Heart right ventricle (tissue), 16 donors: Measurements from ENCODE around the gene TTLL11. TPM values are rescaled to one million over a fixed set of nuclear protein-coding genes. Genes with fewer than 3 reads are reported as not detected.

ENCODE experiments used
- ATAC-seq, 8 donors: fragments of 200-7000 bp; cut with Tn5 transposase; one replicate each; pipeline ENCODE4 v1.9.1; 2020; ENCODE audit warnings: mild to moderate bottlenecking in 8 of 8, moderate library complexity in 8 of 8, moderate number of reproducible peaks in 1 of 8
- DNase-seq, 2 donors: peaks; one replicate each; pipeline ENCODE4 v3.0.0-alpha.2; 2020
- H3K27ac ChIP-seq, 10 donors: fragments of 200-600 bp; sonication (generic) in 2 of 10; one replicate each; pipeline versions ENCODE4 v1.5.0 to v1.8.0; 2020 to 2022; ENCODE audit warnings: mild to moderate bottlenecking in 3 of 10
- H3K27me3 ChIP-seq, 7 donors: fragments of 200-600 bp; one replicate each; pipeline ENCODE4 v1.8.0; 2021 to 2022; ENCODE audit warnings: mild to moderate bottlenecking in 2 of 7
- H3K36me3 ChIP-seq, 9 donors: fragments of 200-600 bp; sonication (generic) in 1 of 9; one replicate each; pipeline versions ENCODE4 v1.5.0 to v1.8.0; 2020 to 2022; ENCODE audit warnings: mild to moderate bottlenecking in 2 of 9
- H3K4me1 ChIP-seq, 9 donors: fragments of 200-600 bp; sonication (generic) in 1 of 9; one replicate each; pipeline versions ENCODE4 v1.5.0 to v1.8.0; 2020 to 2022; ENCODE audit warnings: mild to moderate bottlenecking in 4 of 9
- H3K4me3 ChIP-seq, 10 donors: fragments of 200-600 bp; sonication (generic) in 2 of 10; one replicate each; pipeline versions ENCODE4 v1.5.0 to v1.8.0; 2020 to 2022; ENCODE audit warnings: mild to moderate bottlenecking in 7 of 10, moderate library complexity in 2 of 10
- H3K9me3 ChIP-seq, 11 donors: fragments of 200-600 bp in 10 of 11; sonication (generic) in 2 of 11; one replicate each; pipeline versions ENCODE4 v1.5.0 to v1.8.0; 2013 to 2022; ENCODE audit warnings: mild to moderate bottlenecking in 2 of 11, control low read depth in 1 of 11, moderate library complexity in 1 of 11
- CTCF ChIP-seq, 9 donors: fragments of 200-600 bp; sonication (generic) in 2 of 9; IDR thresholded peaks; one replicate each; pipeline versions ENCODE4 v1.5.0 to v1.8.0; 2021 to 2022; ENCODE audit warnings: antibody characterized with exemption in 9 of 9, mild to moderate bottlenecking in 5 of 9, moderate library complexity in 1 of 9
- WGBS, 2 donors: extraction: QIAGEN DNeasy Blood & Tissue Kit; methylation state at CpG; one replicate each; pipeline ENCODE4 v1.1.7; 2013; ENCODE audit warnings: inconsistent platforms in 1 of 2; 5-methylcytosine and 5-hydroxymethylcytosine counted together
- intact Hi-C, 10 donors: fragments of 100-400 bp; cut with DNase I; formaldehyde crosslinking; loops; one replicate each; pipeline versions ENCODE4 v1.11.1 to v1.14.2; 2022
- polyA plus RNA-seq, 2 donors: library from polyadenylated mRNA; stranded (reverse); fragments of 200-250 nt; gene quantifications; one replicate each; pipeline ENCODE4 v1.2.3, GENCODE V29; 2013
- total RNA-seq, 10 donors: library from RNA; stranded (reverse); fragmentation: NEBNext Ultra II Directional in 3 of 10; extraction: Animal tissue kit (Norgen Biotek cat#: 25700) in 3 of 10; gene quantifications; one replicate each; pipeline versions ENCODE4 v1.2.1 to v1.2.4, GENCODE V29; 2021 to 2023
- donor health status: Arrhythmogenic right ventricular cardiomyopathy.
- donor health status: ischemic (EF 13 %, LVEDD 7.1; RV severe dilation, severe dysfunction).
- donor health status: healthy with polysubstance abuse.
- donor health status: DM: no; HTN: yes; CAD: no.
- donor health status: DM: no; HTN: no; CAD: no.
- donor health status: ischemic (EF 25% LVEDD 6.9; RV normal size, moderate dysfunction).
- donor health status: ischemic (EF 25% LVEDD 5.7; RV mildly dilated, moderate dysfunction).
- donor health status: healthy.
- donor health status: DM: yes; HTN: yes; CAD: no.
- donor health status: Ischemic cardiomyopathy.
- donor health status: ischemic (EF 35%, LVEDD 5.7; RV mildly dilated, moderate dysfunction).
- donor health status: nonischemic (EF 11% LVEDD 7.7; RV severe dilation, severe dysfunction).
- donor health status: DM: yes; HTN: yes; CAD: no.
- donor health status: PGD.
- donor health status: ischemic (EF 29% LVEDD 5.4; RV normal size, mild dysfunction).
- donor health status: nonischemic (EF 23%, LVEDD 6.1; RV moderate dilation, normal function).

Gene TTLL11
- total and polyA plus RNA-seq, 12 donors, result 2.6 to 8.7 (median 5.8) TPM

- Histone ChIP-seq H3K4me1 (peaks cover 2 to 63% (median 32%) of the 10 kb centered on the region in 9 donors), H3K27ac (peak overlapping the region; percentile 14 to 79 (median 65)), H3K4me3 (no peak overlapping the region), H3K36me3 (peaks cover 8 to 94% (median 51%) of the 10 kb centered on the region in 9 donors), H3K9me3 (peaks cover 0 to 7% (median 0%) of the 10 kb centered on the region in 11 donors), H3K27me3 (no peaks in the 10 kb centered on the region)
- TF ChIP-seq CTCF (IDR thresholded peaks at IDR 0.05), result no peak
- DNase-seq, result peak in 1 of 2 donors; percentile 2
- intact Hi-C loops, result no loop called here
- ATAC-seq, result no peak
- 75 to 85% methylated on average over 17 of the region's 17 CpGs for WGBS, 2 donors
Measured at GRCh38 chr9:121780177-121781040, 312.7 kb downstream of the TTLL11 start.

- no peak for TF ChIP-seq CTCF (IDR thresholded peaks at IDR 0.05)
- intact Hi-C loops, result loop anchor here in 1 of 10 donors (1.0 kb wide), 1 partner anchor 79 kb away; no protein-coding TSS in a partner anchor
- H3K9me3 ChIP-seq, result peaks cover 0 to 7% (median 0%) of the 10 kb centered on the region in 11 donors
- 59% methylated on average over 13 of the region's 13 CpGs for WGBS, 2 donors
- ATAC-seq (peak; percentile 25 to 88 (median 78)), DNase-seq (peak in 1 of 2 donors; percentile 54)
- no peak overlapping the region for H3K4me3 ChIP-seq
- no peaks in the 10 kb centered on the region for H3K27me3 ChIP-seq
- peaks cover 2 to 68% (median 32%) of the 10 kb centered on the region in 9 donors for H3K4me1 ChIP-seq
- peak overlapping the region; percentile 14 to 79 (median 70) for H3K27ac ChIP-seq
- peaks cover 8 to 94% (median 59%) of the 10 kb centered on the region in 9 donors for H3K36me3 ChIP-seq
Measured at GRCh38 chr9:121779381-121780117, 313.6 kb downstream of the TTLL11 start.

GRCh38 chr9:121778252-121779225 lies 314.6 kb downstream of the TTLL11 start:
- Histone ChIP-seq H3K4me3 (no peak overlapping the region), H3K27ac (peak overlapping the region in 9 of 10 donors; percentile 13 to 79 (median 61)), H3K27me3 (no peaks in the 10 kb centered on the region), H3K36me3 (peaks cover 8 to 94% (median 65%) of the 10 kb centered on the region in 9 donors), H3K4me1 (peaks cover 2 to 70% (median 32%) of the 10 kb centered on the region in 9 donors), H3K9me3 (peaks cover 0 to 7% (median 0%) of the 10 kb centered on the region in 11 donors)
- no peak for TF ChIP-seq CTCF (IDR thresholded peaks at IDR 0.05)
- intact Hi-C loops, result loop anchor here in 2 of 10 donors (1.0 kb wide), 2 partner anchors 53 to 78 kb away; no protein-coding TSS in a partner anchor
- DNase-seq, result peak in 1 of 2 donors; percentile 16
- 70 to 76% methylated on average over 4 of the region's 4 CpGs for WGBS, 2 donors
- ATAC-seq, result peak in 4 of 8 donors; percentile 44 to 64 (median 48)
